HTR-8/SVneo (cell line): ENCODE results near the gene SYNDIG1.

Experiments
- DNase-seq: peaks from one replicate; pipeline ENCODE4 v3.0.0; 2011; ENCODE audit warnings: low spot score, mixed read lengths; ENCODE audit not compliant: insufficient read length
- FAIRE-seq: peaks from 2 replicates; lab custom pipeline; 2011; peaks lifted over from hg19 to GRCh38; lab: Jason Lieb, UNC

Gene SYNDIG1

GRCh38 chr20:24663496-24663895 is 194.1 kb downstream of the SYNDIG1 start:
- FAIRE-seq (no peak), DNase-seq (no peak)

- DNase-seq (no peak), FAIRE-seq (no peak)
These were observed 195.0 kb downstream of the SYNDIG1 start for GRCh38 chr20:24664266-24664986.

- DNase-seq (no peak), FAIRE-seq (no peak)
These were observed 195.8 kb downstream of the SYNDIG1 start for GRCh38 chr20:24665196-24665595.

GRCh38 chr20:24665741-24666191 is 196.3 kb downstream of the SYNDIG1 start:
- no peak for FAIRE-seq

GRCh38 chr20:24667689-24668383 is 198.4 kb downstream of the SYNDIG1 start:
- DNase-seq (no peak), FAIRE-seq (no peak)

More at GRCh38 chr20:24665741-24666191, 196.3 kb downstream of the SYNDIG1 start:
- DNase-seq: no peak

GRCh38 chr20:24668384-24668702 is 198.9 kb downstream of the SYNDIG1 start:
- FAIRE-seq: peak; percentile 16
- no peak for DNase-seq

- DNase-seq (no peak), FAIRE-seq (no peak)
These were observed 199.4 kb downstream of the SYNDIG1 start for GRCh38 chr20:24668791-24669190.

- no peak for DNase-seq
These were observed 200.3 kb downstream of the SYNDIG1 start for GRCh38 chr20:24669701-24670100.

GRCh38 chr20:24670341-24670872 is 201.0 kb downstream of the SYNDIG1 start:
- FAIRE-seq (no peak), DNase-seq (no peak)

More at GRCh38 chr20:24669701-24670100, 200.3 kb downstream of the SYNDIG1 start:
- no peak for FAIRE-seq

- FAIRE-seq (peak; percentile 51), DNase-seq (no peak)
These were observed 201.6 kb downstream of the SYNDIG1 start for GRCh38 chr20:24670981-24671380.

- DNase-seq: no peak
- no peak for FAIRE-seq
These were observed 202.9 kb downstream of the SYNDIG1 start for GRCh38 chr20:24672181-24672880.

GRCh38 chr20:24672886-24673677 is 203.7 kb downstream of the SYNDIG1 start:
- DNase-seq (peak; percentile 80), FAIRE-seq (peak; percentile 52)

GRCh38 chr20:24673678-24674570 is 204.5 kb downstream of the SYNDIG1 start:
- FAIRE-seq (no peak), DNase-seq (no peak)

- DNase-seq: no peak
These were observed 205.6 kb downstream of the SYNDIG1 start for GRCh38 chr20:24674921-24675605.

GRCh38 chr20:24675651-24676352 is 206.4 kb downstream of the SYNDIG1 start:
- no peak for FAIRE-seq
- no peak for DNase-seq

More at GRCh38 chr20:24674921-24675605, 205.6 kb downstream of the SYNDIG1 start:
- FAIRE-seq: no peak

GRCh38 chr20:24676353-24676977 is 207.0 kb downstream of the SYNDIG1 start:
- no peak for DNase-seq
- no peak for FAIRE-seq

- DNase-seq: no peak
- FAIRE-seq: no peak
These were observed 207.5 kb downstream of the SYNDIG1 start for GRCh38 chr20:24676978-24677370.
